Measurements from ENCODE around the gene RNF220. TPM values are rescaled to one million over a fixed set of nuclear protein-coding genes. Genes with fewer than 3 reads are reported as not detected.

Gene RNF220
- total and polyA plus RNA-seq, 9 donors, result 54.5 to 63.4 (median 56.7) TPM

GRCh38 chr1:44431861-44432260 lies 26.8 kb downstream of the RNF220 start:
- no CpG with 5 or more reads among the region's 2 CpGs for WGBS (ENCODE audit: insufficient coverage)
- DNase-seq, result no peak
- Histone ChIP-seq H3K36me3 (ENCODE audit: control insufficient read depth, insufficient read depth, low read length) (no peaks in the 10 kb centered on the region), H3K27ac (ENCODE audit: low read length) (no peak overlapping the region), H3K4me1 (ENCODE audit: control insufficient read depth, insufficient read depth, low read length) (no peaks in the 10 kb centered on the region), H3K4me3 (ENCODE audit: low read length) (no peak overlapping the region), H3K9me3 (replicated peaks; ENCODE audit: control insufficient read depth, low read depth, low read length) (no peaks in the 10 kb centered on the region), H3K27me3 (ENCODE audit: control insufficient read depth, insufficient read depth, low read length) (peaks cover 23% of the 10 kb centered on the region)

- peak; percentile 49 for DNase-seq
- Histone ChIP-seq H3K27me3 (ENCODE audit: control insufficient read depth, insufficient read depth, low read length) (peaks cover 13% of the 10 kb centered on the region), H3K4me1 (ENCODE audit: control insufficient read depth, insufficient read depth, low read length) (no peaks in the 10 kb centered on the region), H3K36me3 (ENCODE audit: control insufficient read depth, insufficient read depth, low read length) (no peaks in the 10 kb centered on the region), H3K4me3 (ENCODE audit: low read length) (no peak overlapping the region), H3K9me3 (replicated peaks; ENCODE audit: control insufficient read depth, low read depth, low read length) (no peaks in the 10 kb centered on the region), H3K27ac (ENCODE audit: low read length) (no peak overlapping the region)
- WGBS (ENCODE audit: insufficient coverage), result no CpG with 5 or more reads among the region's 2 CpGs
Measured at GRCh38 chr1:44433209-44433608, 28.2 kb downstream of the RNF220 start.

GRCh38 chr1:44436401-44437106 lies 31.5 kb downstream of the RNF220 start:
- DNase-seq, result no peak
- H3K4me1 ChIP-seq (ENCODE audit: control insufficient read depth, insufficient read depth, low read length), result no peaks in the 10 kb centered on the region
- H3K27ac ChIP-seq (ENCODE audit: low read length), result no peak overlapping the region
- no peaks in the 10 kb centered on the region for H3K9me3 ChIP-seq (replicated peaks; ENCODE audit: control insufficient read depth, low read depth, low read length)
- H3K27me3 ChIP-seq (ENCODE audit: control insufficient read depth, insufficient read depth, low read length), result peaks cover 5% of the 10 kb centered on the region
- 64% methylated on average over 2 of the region's 5 CpGs for WGBS (ENCODE audit: insufficient coverage)
- no peaks in the 10 kb centered on the region for H3K36me3 ChIP-seq (ENCODE audit: control insufficient read depth, insufficient read depth, low read length)
- H3K4me3 ChIP-seq (ENCODE audit: low read length), result no peak overlapping the region

- H3K36me3 ChIP-seq (ENCODE audit: control insufficient read depth, insufficient read depth, low read length), result no peaks in the 10 kb centered on the region
- no peak overlapping the region for H3K4me3 ChIP-seq (ENCODE audit: low read length)
- peaks cover 5% of the 10 kb centered on the region for H3K27me3 ChIP-seq (ENCODE audit: control insufficient read depth, insufficient read depth, low read length)
- no peak for DNase-seq
- H3K27ac ChIP-seq (ENCODE audit: low read length), result no peak overlapping the region
- H3K9me3 ChIP-seq (replicated peaks; ENCODE audit: control insufficient read depth, low read depth, low read length), result no peaks in the 10 kb centered on the region
- WGBS (ENCODE audit: insufficient coverage), result 76% methylated on average over 4 of the region's 8 CpGs
- H3K4me1 ChIP-seq (ENCODE audit: control insufficient read depth, insufficient read depth, low read length), result no peaks in the 10 kb centered on the region
Measured at GRCh38 chr1:44437107-44437716, 32.2 kb downstream of the RNF220 start.

- H3K36me3 ChIP-seq (ENCODE audit: control insufficient read depth, insufficient read depth, low read length), result no peaks in the 10 kb centered on the region
- H3K9me3 ChIP-seq (replicated peaks; ENCODE audit: control insufficient read depth, low read depth, low read length), result no peaks in the 10 kb centered on the region
- no peak overlapping the region for H3K4me3 ChIP-seq (ENCODE audit: low read length)
- H3K27me3 ChIP-seq (ENCODE audit: control insufficient read depth, insufficient read depth, low read length), result peaks cover 5% of the 10 kb centered on the region
- no peak overlapping the region for H3K27ac ChIP-seq (ENCODE audit: low read length)
- no peak for DNase-seq
- 67% methylated on average over 1 of the region's 1 CpG for WGBS (ENCODE audit: insufficient coverage)
- no peaks in the 10 kb centered on the region for H3K4me1 ChIP-seq (ENCODE audit: control insufficient read depth, insufficient read depth, low read length)
Measured at GRCh38 chr1:44442791-44443190, 37.7 kb downstream of the RNF220 start.

GRCh38 chr1:44447051-44447810 lies 42.2 kb downstream of the RNF220 start:
- Histone ChIP-seq H3K9me3 (replicated peaks; ENCODE audit: control insufficient read depth, low read depth, low read length) (no peaks in the 10 kb centered on the region), H3K36me3 (ENCODE audit: control insufficient read depth, insufficient read depth, low read length) (no peaks in the 10 kb centered on the region), H3K4me1 (ENCODE audit: control insufficient read depth, insufficient read depth, low read length) (no peaks in the 10 kb centered on the region), H3K27ac (ENCODE audit: low read length) (no peak overlapping the region), H3K4me3 (ENCODE audit: low read length) (no peak overlapping the region), H3K27me3 (ENCODE audit: control insufficient read depth, insufficient read depth, low read length) (no peaks in the 10 kb centered on the region)
- no peak for DNase-seq
- 81% methylated on average over 3 of the region's 6 CpGs for WGBS (ENCODE audit: insufficient coverage)

- no peaks in the 10 kb centered on the region for H3K36me3 ChIP-seq (ENCODE audit: control insufficient read depth, insufficient read depth, low read length)
- no peak overlapping the region for H3K4me3 ChIP-seq (ENCODE audit: low read length)
- H3K4me1 ChIP-seq (ENCODE audit: control insufficient read depth, insufficient read depth, low read length), result no peaks in the 10 kb centered on the region
- no peaks in the 10 kb centered on the region for H3K9me3 ChIP-seq (replicated peaks; ENCODE audit: control insufficient read depth, low read depth, low read length)
- H3K27me3 ChIP-seq (ENCODE audit: control insufficient read depth, insufficient read depth, low read length), result peaks cover 6% of the 10 kb centered on the region
- DNase-seq, result no peak
- H3K27ac ChIP-seq (ENCODE audit: low read length), result no peak overlapping the region
Measured at GRCh38 chr1:44453798-44454349, 48.8 kb downstream of the RNF220 start.

GRCh38 chr1:44454704-44455103 lies 49.6 kb downstream of the RNF220 start:
- Histone ChIP-seq H3K4me3 (ENCODE audit: low read length) (no peak overlapping the region), H3K9me3 (replicated peaks; ENCODE audit: control insufficient read depth, low read depth, low read length) (no peaks in the 10 kb centered on the region), H3K27ac (ENCODE audit: low read length) (no peak overlapping the region), H3K4me1 (ENCODE audit: control insufficient read depth, insufficient read depth, low read length) (no peaks in the 10 kb centered on the region), H3K36me3 (ENCODE audit: control insufficient read depth, insufficient read depth, low read length) (no peaks in the 10 kb centered on the region), H3K27me3 (ENCODE audit: control insufficient read depth, insufficient read depth, low read length) (peaks cover 6% of the 10 kb centered on the region)
- WGBS (ENCODE audit: insufficient coverage), result no CpG with 5 or more reads among the region's 3 CpGs
- no peak for DNase-seq

GRCh38 chr1:44460107-44460882 lies 55.2 kb downstream of the RNF220 start:
- Histone ChIP-seq H3K9me3 (replicated peaks; ENCODE audit: control insufficient read depth, low read depth, low read length) (no peaks in the 10 kb centered on the region), H3K27me3 (ENCODE audit: control insufficient read depth, insufficient read depth, low read length) (peaks cover 11% of the 10 kb centered on the region), H3K27ac (ENCODE audit: low read length) (no peak overlapping the region), H3K4me3 (ENCODE audit: low read length) (no peak overlapping the region), H3K4me1 (ENCODE audit: control insufficient read depth, insufficient read depth, low read length) (no peaks in the 10 kb centered on the region), H3K36me3 (ENCODE audit: control insufficient read depth, insufficient read depth, low read length) (no peaks in the 10 kb centered on the region)
- peak; percentile 46 for DNase-seq
- 52% methylated on average over 8 of the region's 12 CpGs for WGBS (ENCODE audit: insufficient coverage)
